Right atrium auricular region (tissue), 2 donors: ENCODE results near the gene FMNL1. TPM values are rescaled to one million over a fixed set of nuclear protein-coding genes. Genes with fewer than 3 reads are reported as not detected.
A peak's percentile ranks its signal among the peaks of the same experiment; 100 is the strongest.

Experiments used
- DNase-seq: peaks from one replicate; pipeline ENCODE4 v3.0.0-alpha.2; 2019; ENCODE audit warnings: low spot score
- H3K27ac ChIP-seq, 2 donors: fragments of 200-600 bp; sonication (generic); 1 replicate in 1 of 2; 2 replicates in 1 of 2; pipeline ENCODE4 v1.5.1; 2016 to 2019
- H3K27me3 ChIP-seq, 2 donors: fragments of 200-600 bp; sonication (generic); one replicate each; pipeline versions ENCODE4 v1.5.1 to v1.6.0; 2017 to 2019
- H3K36me3 ChIP-seq: fragments of 200-600 bp; sonication (generic); one replicate; pipeline ENCODE4 v1.5.1; 2016
- H3K4me1 ChIP-seq, 2 donors: fragments of 200-600 bp; sonication (generic); one replicate each; pipeline versions ENCODE4 v1.5.1 to v1.6.0; 2017 to 2019
- H3K4me3 ChIP-seq, 2 donors: fragments of 200-600 bp; sonication (generic); 1 replicate in 1 of 2; 2 replicates in 1 of 2; pipeline ENCODE4 v1.5.1; 2017 to 2019; ENCODE audit warnings: mild to moderate bottlenecking in 1 of 2, moderate library complexity in 1 of 2
- H3K9me3 ChIP-seq, 2 donors: fragments of 200-600 bp; sonication (generic); one replicate each; pipeline ENCODE4 v1.5.1; 2019
- total RNA-seq, 2 donors: library from RNA; depleted of rRNA; stranded (reverse); fragments of >200 nt; gene quantifications; one replicate each; pipeline ENCODE4 v1.1.0, GENCODE V29; 2016
- TF ChIP-seq, protein P1 (sequence below), 2 donors: fragments of 200-600 bp; sonication (generic); IDR thresholded peaks; one replicate each; pipeline ENCODE4 v1.5.1; 2019; ENCODE audit warnings: antibody characterized with exemption in 2 of 2

The FMNL1 gene
- total RNA-seq, 2 donors from 2014 or later = 7.6 to 13.6 TPM

DNA sequence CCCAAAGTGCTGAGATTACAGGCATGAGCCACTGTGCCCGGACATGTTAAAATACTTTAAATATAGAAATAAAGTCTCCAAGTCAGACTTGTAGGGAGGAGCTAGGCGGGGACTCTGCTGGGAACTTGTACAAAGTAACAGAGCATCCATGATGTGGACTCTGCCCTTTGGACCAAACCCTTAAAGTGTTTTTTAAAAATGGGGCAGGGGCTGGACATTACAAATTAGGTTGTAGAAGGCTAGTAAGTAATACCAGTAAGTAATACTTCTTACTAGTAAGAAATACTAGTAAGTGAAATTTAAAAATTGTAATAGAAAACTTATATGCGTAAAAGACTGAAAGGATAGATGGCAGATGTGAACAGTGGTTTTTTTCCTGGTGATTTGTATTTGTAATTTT is 49.9 kb downstream of the FMNL1 start:
- Histone ChIP-seq H3K4me1 (peaks cover 0 to 13% of the 10 kb centered on the region in 2 donors), H3K9me3 (no peaks in the 10 kb centered on the region), H3K36me3 (peaks cover 80% of the 10 kb centered on the region), H3K27me3 (no peaks in the 10 kb centered on the region), H3K4me3 (no peak overlapping the region), H3K27ac (no peak overlapping the region)
- no peak for DNase-seq
- TF ChIP-seq, protein P1, sequence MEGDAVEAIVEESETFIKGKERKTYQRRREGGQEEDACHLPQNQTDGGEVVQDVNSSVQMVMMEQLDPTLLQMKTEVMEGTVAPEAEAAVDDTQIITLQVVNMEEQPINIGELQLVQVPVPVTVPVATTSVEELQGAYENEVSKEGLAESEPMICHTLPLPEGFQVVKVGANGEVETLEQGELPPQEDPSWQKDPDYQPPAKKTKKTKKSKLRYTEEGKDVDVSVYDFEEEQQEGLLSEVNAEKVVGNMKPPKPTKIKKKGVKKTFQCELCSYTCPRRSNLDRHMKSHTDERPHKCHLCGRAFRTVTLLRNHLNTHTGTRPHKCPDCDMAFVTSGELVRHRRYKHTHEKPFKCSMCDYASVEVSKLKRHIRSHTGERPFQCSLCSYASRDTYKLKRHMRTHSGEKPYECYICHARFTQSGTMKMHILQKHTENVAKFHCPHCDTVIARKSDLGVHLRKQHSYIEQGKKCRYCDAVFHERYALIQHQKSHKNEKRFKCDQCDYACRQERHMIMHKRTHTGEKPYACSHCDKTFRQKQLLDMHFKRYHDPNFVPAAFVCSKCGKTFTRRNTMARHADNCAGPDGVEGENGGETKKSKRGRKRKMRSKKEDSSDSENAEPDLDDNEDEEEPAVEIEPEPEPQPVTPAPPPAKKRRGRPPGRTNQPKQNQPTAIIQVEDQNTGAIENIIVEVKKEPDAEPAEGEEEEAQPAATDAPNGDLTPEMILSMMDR (IDR thresholded peaks at IDR 0.05) = no peak

DNA sequence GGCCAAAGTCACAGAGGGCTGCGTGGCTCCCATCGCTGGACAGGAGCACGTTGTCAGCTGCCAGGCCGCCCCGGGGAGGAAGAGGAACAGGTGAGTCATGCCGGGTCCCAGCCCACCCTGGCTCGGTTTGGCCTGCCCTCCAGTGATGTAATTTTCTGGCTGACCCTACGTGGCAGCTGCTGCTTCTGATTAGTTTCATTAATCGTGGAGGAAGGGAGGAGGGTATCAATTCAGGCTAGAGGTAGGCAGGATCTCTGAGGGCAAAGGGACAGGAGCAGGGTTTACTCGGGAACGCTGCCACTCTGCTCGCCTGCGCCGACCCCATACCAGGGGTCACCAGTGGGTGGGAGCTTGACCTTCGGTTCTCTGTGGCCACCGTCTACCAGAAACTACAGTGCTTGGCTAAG is 51.9 kb downstream of the FMNL1 start:
- Histone ChIP-seq H3K9me3 (no peaks in the 10 kb centered on the region), H3K4me1 (peaks cover 0 to 31% of the 10 kb centered on the region in 2 donors), H3K36me3 (peaks cover 60% of the 10 kb centered on the region), H3K4me3 (no peak overlapping the region), H3K27me3 (no peaks in the 10 kb centered on the region), H3K27ac (peak overlapping the region in 1 of 2 donors; percentile 3)
- TF ChIP-seq, protein P1 (IDR thresholded peaks at IDR 0.05) = no peak
- DNase-seq = no peak

DNA sequence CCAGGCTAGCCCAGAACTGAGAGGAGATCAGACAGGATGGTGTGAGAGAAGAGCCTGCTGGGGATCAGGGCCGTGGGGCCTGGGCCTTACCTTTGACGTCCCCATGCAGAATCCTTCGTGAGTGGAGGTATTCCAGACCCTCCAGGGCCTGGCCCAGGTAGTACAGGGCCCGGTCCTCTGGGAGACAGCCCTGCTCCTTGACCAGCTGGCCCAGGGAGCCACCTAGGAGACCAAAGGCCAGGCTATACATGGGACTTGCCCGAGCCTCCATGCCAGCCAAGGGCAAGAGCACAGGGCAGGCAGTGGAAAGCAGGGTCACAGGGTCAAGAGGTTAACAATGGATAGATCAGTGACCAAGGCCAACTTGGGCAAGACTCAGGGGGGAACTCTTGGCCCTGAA is 52.3 kb downstream of the FMNL1 start:
- Histone ChIP-seq H3K4me1 (peaks cover 0 to 36% of the 10 kb centered on the region in 2 donors), H3K36me3 (peaks cover 56% of the 10 kb centered on the region), H3K9me3 (no peaks in the 10 kb centered on the region), H3K27ac (peak overlapping the region in 1 of 2 donors; percentile 3), H3K4me3 (no peak overlapping the region), H3K27me3 (no peaks in the 10 kb centered on the region)
- TF ChIP-seq, protein P1 (IDR thresholded peaks at IDR 0.05) = no peak
- no peak for DNase-seq

DNA sequence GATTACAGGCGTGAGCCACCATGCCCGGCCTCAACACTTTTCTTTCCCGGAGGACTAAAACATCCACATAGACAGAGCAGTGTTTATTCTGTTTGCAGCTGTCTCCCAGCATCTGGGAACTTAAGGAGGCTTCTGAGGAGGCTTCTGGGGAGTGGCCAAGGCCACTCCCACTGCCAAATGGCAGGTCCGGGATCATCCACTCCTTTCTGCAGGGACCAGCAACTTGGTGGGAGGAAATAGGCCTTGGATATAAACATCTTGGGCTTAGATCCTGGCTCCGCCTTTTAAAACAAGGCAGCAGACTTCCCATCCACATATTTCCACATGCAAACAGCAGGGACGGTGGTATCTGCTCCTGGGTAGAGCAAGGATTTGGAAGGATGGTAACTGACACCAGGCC is 54.3 kb downstream of the FMNL1 start:
- peaks cover 36% of the 10 kb centered on the region for H3K36me3 ChIP-seq
- H3K4me1 ChIP-seq = peaks cover 0 to 48% of the 10 kb centered on the region in 2 donors
- TF ChIP-seq, protein P1 (IDR thresholded peaks at IDR 0.05) = no peak
- H3K27ac ChIP-seq = peak overlapping the region in 1 of 2 donors; percentile 35
- no peak overlapping the region for H3K4me3 ChIP-seq
- no peaks in the 10 kb centered on the region for H3K9me3 ChIP-seq
- no peak for DNase-seq
- H3K27me3 ChIP-seq = no peaks in the 10 kb centered on the region

DNA sequence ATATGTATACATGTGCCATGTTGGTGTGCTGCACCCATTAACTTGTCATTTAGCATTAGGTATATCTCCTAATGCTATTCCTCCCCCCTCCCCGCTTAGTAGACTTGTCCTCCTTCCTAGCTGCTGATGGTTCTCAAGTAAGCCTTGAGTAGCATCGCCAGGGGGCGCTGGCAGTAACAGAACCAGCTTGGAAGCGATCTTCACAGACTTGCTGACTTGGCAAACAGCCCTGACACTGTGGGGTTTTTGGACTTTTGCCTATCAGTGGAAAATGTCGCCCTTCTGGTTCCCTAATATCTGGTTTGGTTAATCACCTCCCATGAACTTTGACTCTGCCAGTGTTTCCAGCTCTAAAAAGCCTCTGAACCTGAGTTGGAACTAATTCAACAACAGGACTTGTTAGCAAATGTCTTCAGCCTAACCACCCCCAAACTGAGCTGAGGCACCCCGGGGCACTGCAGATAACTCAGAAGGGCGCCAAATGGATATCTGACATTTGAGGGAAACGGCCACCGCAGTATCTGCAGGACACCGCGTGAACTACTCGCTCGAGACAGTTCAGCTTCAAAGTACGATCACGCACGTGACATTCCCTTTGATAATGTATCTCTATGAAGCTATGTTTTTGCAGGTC is 55.6 kb downstream of the FMNL1 start:
- peak; percentile 97 for DNase-seq
- Histone ChIP-seq H3K4me1 (peaks cover 0 to 52% of the 10 kb centered on the region in 2 donors), H3K27me3 (no peaks in the 10 kb centered on the region), H3K9me3 (no peaks in the 10 kb centered on the region), H3K36me3 (peaks cover 27% of the 10 kb centered on the region), H3K27ac (peak overlapping the region; percentile 84 to 90), H3K4me3 (peak overlapping the region in 1 of 2 donors; percentile 9)
- TF ChIP-seq, protein P1 (IDR thresholded peaks at IDR 0.05) = peak; percentile 74 to 85

DNA sequence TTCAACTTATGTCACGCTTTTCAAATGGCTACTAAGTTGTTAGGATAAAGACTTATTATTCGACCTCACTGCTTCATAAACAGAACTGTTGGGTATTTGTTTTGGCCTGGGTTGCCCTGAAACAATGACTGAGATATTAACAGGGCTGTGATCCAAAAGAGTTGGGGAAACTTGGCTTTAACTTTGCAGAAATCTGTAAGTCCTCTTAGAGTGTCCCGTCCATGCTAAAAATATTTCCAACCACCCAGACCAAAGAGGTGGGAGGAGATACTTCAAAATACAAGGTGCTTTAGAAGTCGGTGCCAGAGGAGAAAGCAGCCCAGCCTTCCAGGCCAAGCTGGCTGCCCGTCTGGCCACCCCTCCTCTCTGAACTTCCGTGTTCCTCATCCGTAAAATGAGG is 56.3 kb downstream of the FMNL1 start:
- peaks cover 0 to 58% of the 10 kb centered on the region in 2 donors for H3K4me1 ChIP-seq
- TF ChIP-seq, protein P1 (IDR thresholded peaks at IDR 0.05) = no peak

More for the DNA sequence above, 56.3 kb downstream of the FMNL1 start:
- H3K4me3 ChIP-seq = no peak overlapping the region
- no peaks in the 10 kb centered on the region for H3K27me3 ChIP-seq
- peaks cover 27% of the 10 kb centered on the region for H3K36me3 ChIP-seq
- peak overlapping the region; percentile 84 to 90 for H3K27ac ChIP-seq
- DNase-seq = no peak
- no peaks in the 10 kb centered on the region for H3K9me3 ChIP-seq
